Activated CD4-positive, alpha-beta T cell treated with anti-CD3 and anti-CD28 coated beads for 4 hours (primary cell): ENCODE measurements around the gene CT45A2.
"Not testable (repeated sequence)": the region's sequence is repeated elsewhere in the genome, so short reads cannot be mapped to it uniquely, and the experiment has no call there.

Experiments
- DNase-seq, 2 donors: peaks; one replicate each; pipeline ENCODE4 v3.0.0-alpha.2; 2020

Gene CT45A2

GRCh38 chrX:135819912-135820311, at the start of gene CT45A2:
TSS of gene CT45A2 (minus strand) at chrX:135820012. CDS start at chrX:135816265, 3,747 bp downstream.
- DNase-seq = not testable (repeated sequence)

GRCh38 chrX:135854438-135854837, 34.6 kb upstream of the CT45A2 start, which contains the start of gene CT45A8:
TSS of gene CT45A8 (minus strand) at chrX:135854538. CDS start at chrX:135850783, 3,755 bp downstream.
- not testable (repeated sequence) for DNase-seq

- not testable (repeated sequence) for DNase-seq
Observed at GRCh38 chrX:135837180-135837579, 17.4 kb upstream of the CT45A2 start, which contains the start of gene CT45A7. TSS of gene CT45A7 (minus strand) at chrX:135837280. CDS start at chrX:135833533, 3,747 bp downstream.

- not testable (repeated sequence) for DNase-seq
Observed at GRCh38 chrX:135802687-135803086, 17.1 kb downstream of the CT45A2 start, which contains the start of gene CT45A6. TSS of gene CT45A6 (minus strand) at chrX:135802787. CDS start at chrX:135798993, 3,794 bp downstream.

- not testable (repeated sequence) for DNase-seq
Observed at GRCh38 chrX:135785403-135785802, 34.4 kb downstream of the CT45A2 start, which contains the start of gene CT45A5. TSS of gene CT45A5 (minus strand) at chrX:135785503. CDS start at chrX:135781729, 3,774 bp downstream.

- DNase-seq = not testable (repeated sequence)
Observed at GRCh38 chrX:135768091-135768490, 51.7 kb downstream of the CT45A2 start, which contains the start of gene CT45A3. TSS of gene CT45A3 (minus strand) at chrX:135768191. CDS start at chrX:135764444, 3,747 bp downstream.
